Tibial nerve (tissue), 4 donors: Measurements from ENCODE around the gene CFAP69.

Experiments used
- CTCF ChIP-seq, 5 experiments: fragments of 200-600 bp in 3 of 5; fragments of 450-650 bp in 2 of 5; sonication (generic) in 3 of 5; IDR thresholded peaks; one replicate each; pipeline ENCODE4 v1.5.1; 2016 to 2019; ENCODE audit warnings: antibody characterized with exemption in 5 of 5, mild to moderate bottlenecking in 3 of 5, moderate library complexity in 2 of 5
- EP300 ChIP-seq, 2 donors: sonication (generic); formaldehyde crosslinking; IDR thresholded peaks; one replicate each; pipeline ENCODE4 v1.6.1; 2017; ENCODE audit warnings: antibody characterized with exemption in 2 of 2, mild to moderate bottlenecking in 1 of 2

GRCh38 chr7:90207956-90208355 is 37.0 kb upstream of the CFAP69 start:
- TF ChIP-seq CTCF (IDR thresholded peaks at IDR 0.05) (no peak), EP300 (IDR thresholded peaks at IDR 0.05) (no peak)
